Calu3 (cell line): Measurements from ENCODE around the gene PCDHGA12. TPM values are rescaled to one million over a fixed set of nuclear protein-coding genes. Genes with fewer than 3 reads are reported as not detected.
"Not testable (repeated sequence)": the region's sequence is repeated elsewhere in the genome, so short reads cannot be mapped to it uniquely, and the experiment has no call there.

Source experiments
- BruUV-seq: library from RNA; stranded (reverse); fragments of 400-500 nt; replicated peaks from 2 replicates; lab custom pipeline; 2021; lab: Mats Ljungman, UMichigan
- CTCF ChIA-PET: fragments of 300-600 bp; sonication (Branson Sonifier 250); formaldehyde crosslinking; loops from one replicate; lab custom pipeline; 2022; ENCODE audit warnings: antibody characterized with exemption; lab: Charles Lee
- DNase-seq: peaks from one replicate; pipeline ENCODE4 v3.0.0; 2022
- H3K27ac Mint-ChIP-seq: one replicate; pipeline ENCODE4 v1.8.0; 2022; ENCODE audit warnings: mixed read lengths; ENCODE audit not compliant: unreplicated experiment
- H3K27me3 Mint-ChIP-seq: one replicate; pipeline ENCODE4 v1.8.0; 2022; ENCODE audit warnings: mixed read lengths; ENCODE audit not compliant: unreplicated experiment
- H3K36me3 Mint-ChIP-seq: one replicate; pipeline ENCODE4 v1.8.0; 2022; ENCODE audit warnings: mild to moderate bottlenecking, moderate library complexity, mixed read lengths; ENCODE audit not compliant: insufficient read depth, unreplicated experiment
- H3K4me1 Mint-ChIP-seq: one replicate; pipeline ENCODE4 v1.8.0; 2022; ENCODE audit warnings: mild to moderate bottlenecking, low read depth, mixed read lengths; ENCODE audit not compliant: unreplicated experiment
- H3K4me3 Mint-ChIP-seq: one replicate; pipeline ENCODE4 v1.8.0; 2022; ENCODE audit warnings: mild to moderate bottlenecking, low read depth, moderate library complexity, mixed read lengths; ENCODE audit not compliant: unreplicated experiment
- H3K9me3 Mint-ChIP-seq: one replicate; pipeline ENCODE4 v1.8.0; 2022; ENCODE audit warnings: low read depth, mixed read lengths; ENCODE audit not compliant: unreplicated experiment
- intact Hi-C: fragments of 100-400 bp; cut with micrococcal nuclease; formaldehyde crosslinking; loops from one replicate; pipeline ENCODE4 v1.10.0; 2022; ENCODE audit not compliant: unreplicated experiment
- total RNA-seq: library from RNA; stranded (reverse); gene quantifications from 2 replicates; pipeline ENCODE4 v1.2.3, GENCODE V29; 2022
- TF ChIP-seq, protein P1 (sequence below): fragments of 200-600 bp; IDR thresholded peaks from one replicate; pipeline ENCODE4 v1.8.0; 2022; ENCODE audit warnings: antibody characterized with exemption; ENCODE audit not compliant: unreplicated experiment

Gene PCDHGA12
- total RNA-seq, 1 experiment from 2014 or later: 2.9 TPM

GRCh38 chr5:141392429-141393198, 37.7 kb upstream of the PCDHGA12 start, which contains the start of gene PCDHGA8:
Gene PCDHGA8, plus strand, starts transcription at chr5:141392633. Its CDS starts 181 bp downstream, at chr5:141392814.
- TF ChIP-seq, protein P1, sequence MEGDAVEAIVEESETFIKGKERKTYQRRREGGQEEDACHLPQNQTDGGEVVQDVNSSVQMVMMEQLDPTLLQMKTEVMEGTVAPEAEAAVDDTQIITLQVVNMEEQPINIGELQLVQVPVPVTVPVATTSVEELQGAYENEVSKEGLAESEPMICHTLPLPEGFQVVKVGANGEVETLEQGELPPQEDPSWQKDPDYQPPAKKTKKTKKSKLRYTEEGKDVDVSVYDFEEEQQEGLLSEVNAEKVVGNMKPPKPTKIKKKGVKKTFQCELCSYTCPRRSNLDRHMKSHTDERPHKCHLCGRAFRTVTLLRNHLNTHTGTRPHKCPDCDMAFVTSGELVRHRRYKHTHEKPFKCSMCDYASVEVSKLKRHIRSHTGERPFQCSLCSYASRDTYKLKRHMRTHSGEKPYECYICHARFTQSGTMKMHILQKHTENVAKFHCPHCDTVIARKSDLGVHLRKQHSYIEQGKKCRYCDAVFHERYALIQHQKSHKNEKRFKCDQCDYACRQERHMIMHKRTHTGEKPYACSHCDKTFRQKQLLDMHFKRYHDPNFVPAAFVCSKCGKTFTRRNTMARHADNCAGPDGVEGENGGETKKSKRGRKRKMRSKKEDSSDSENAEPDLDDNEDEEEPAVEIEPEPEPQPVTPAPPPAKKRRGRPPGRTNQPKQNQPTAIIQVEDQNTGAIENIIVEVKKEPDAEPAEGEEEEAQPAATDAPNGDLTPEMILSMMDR: no peak
- BruUV-seq: no TSS peak
- DNase-seq: no peak
- Mint-ChIP-seq H3K4me1 (no peaks in the 10 kb centered on the region), H3K27me3 (no peaks in the 10 kb centered on the region), H3K36me3 (peaks cover 9% of the 10 kb centered on the region), H3K27ac (no peak within 1 kb of the TSS), H3K9me3 (peaks cover 20% of the 10 kb centered on the region), H3K4me3 (no peak within 1 kb of the TSS)
- intact Hi-C loops: no loop called here
- CTCF ChIA-PET: no interaction called here

GRCh38 chr5:141393267-141393666, 37.0 kb upstream of the PCDHGA12 start:
- TF ChIP-seq, protein P1: no peak
- H3K36me3 Mint-ChIP-seq: peaks cover 9% of the 10 kb centered on the region
- CTCF ChIA-PET: no interaction called here
- H3K4me3 Mint-ChIP-seq: no peak overlapping the region
- H3K4me1 Mint-ChIP-seq: no peaks in the 10 kb centered on the region
- intact Hi-C loops: no loop called here
- H3K9me3 Mint-ChIP-seq: peaks cover 20% of the 10 kb centered on the region
- no peaks in the 10 kb centered on the region for H3K27me3 Mint-ChIP-seq
- BruUV-seq: no TSS peak
- no peak overlapping the region for H3K27ac Mint-ChIP-seq
- DNase-seq: no peak

GRCh38 chr5:141394401-141395187, 35.7 kb upstream of the PCDHGA12 start:
- DNase-seq, H3K27me3 Mint-ChIP-seq, intact Hi-C loops, H3K4me3 Mint-ChIP-seq, H3K27ac Mint-ChIP-seq, CTCF ChIA-PET, H3K4me1 Mint-ChIP-seq, BruUV-seq: not testable (repeated sequence)
- Mint-ChIP-seq H3K9me3 (peaks cover 13% of the 10 kb centered on the region), H3K36me3 (peaks cover 13% of the 10 kb centered on the region)

DNA sequence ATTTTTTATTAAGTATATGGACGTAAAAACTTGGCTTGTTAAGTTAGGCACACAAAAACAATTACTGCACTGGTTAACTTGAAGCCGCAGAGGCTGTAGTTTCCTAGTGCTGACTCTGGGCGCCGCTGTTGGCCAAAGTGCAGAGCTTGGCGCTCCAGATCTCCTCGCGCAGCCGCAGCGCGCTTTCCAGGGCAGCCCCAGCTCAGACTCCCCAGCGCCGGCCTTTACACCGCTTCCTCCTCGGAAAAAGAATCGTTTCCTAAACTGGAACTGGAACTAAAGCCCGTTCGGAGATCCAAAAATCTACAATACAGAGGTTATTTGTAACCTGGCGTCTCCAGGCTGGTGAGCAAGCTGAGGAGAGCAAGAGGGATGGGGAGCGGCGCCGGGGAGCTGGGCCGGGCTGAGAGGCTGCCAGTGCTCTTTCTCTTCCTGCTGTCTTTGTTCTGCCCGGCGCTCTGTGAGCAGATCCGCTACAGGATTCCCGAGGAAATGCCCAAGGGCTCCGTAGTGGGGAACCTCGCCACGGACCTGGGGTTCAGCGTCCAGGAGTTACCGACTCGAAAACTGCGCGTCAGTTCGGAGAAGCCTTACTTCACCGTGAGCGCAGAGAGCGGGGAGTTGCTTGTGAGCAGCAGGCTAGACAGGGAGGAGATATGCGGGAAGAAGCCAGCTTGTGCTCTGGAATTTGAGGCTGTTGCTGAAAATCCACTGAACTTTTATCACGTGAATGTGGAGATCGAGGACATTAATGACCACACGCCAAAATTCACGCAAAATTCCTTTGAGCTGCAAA, 32.4 kb upstream of the PCDHGA12 start, which contains the start of gene PCDHGB5:
Gene PCDHGB5, plus strand, starts transcription at position 192 of the 796 bp plus-strand sequence. Its CDS starts 181 bp downstream, at position 373.
- CTCF ChIA-PET: interaction anchor here (1.0 to 2.3 kb wide), 6 partner anchors 20 to 174 kb away, joined by 3 to 9 read pairs (median 6); partner anchors contain the start of genes PCDHB14 and PCDHGB7
- H3K27me3 Mint-ChIP-seq, intact Hi-C loops, H3K4me1 Mint-ChIP-seq, H3K27ac Mint-ChIP-seq, BruUV-seq: not testable (repeated sequence)
- peak within 1 kb of the TSS; percentile 58 for H3K4me3 Mint-ChIP-seq
- H3K9me3 Mint-ChIP-seq: peaks cover 11% of the 10 kb centered on the region
- H3K36me3 Mint-ChIP-seq: peaks cover 15% of the 10 kb centered on the region
- TF ChIP-seq, protein P1: peak; percentile 67
- peak; percentile 70 for DNase-seq
